Pancreas (tissue), 10 donors: ENCODE measurements around the gene ZNF326. TPM values are rescaled to one million over a fixed set of nuclear protein-coding genes. Genes with fewer than 3 reads are reported as not detected.
"Not testable (repeated sequence)": the region's sequence is repeated elsewhere in the genome, so short reads cannot be mapped to it uniquely, and the experiment has no call there.

Source experiments
- ATAC-seq, 4 donors: fragments of 200-7000 bp; cut with Tn5 transposase; one replicate each; pipeline versions ENCODE4 v1.8.0 to v1.9.1; 2020; ENCODE audit warnings: mild to moderate bottlenecking in 4 of 4, moderate library complexity in 4 of 4
- DNase-seq, 6 donors: peaks; one replicate each; pipeline ENCODE4 v3.0.0-alpha.2; 2020
- FAIRE-seq: peaks from 2 replicates; lab custom pipeline; 2012; peaks lifted over from hg19 to GRCh38; lab: Jason Lieb, UNC
- H3K27ac ChIP-seq, 4 donors: fragments of 200-600 bp; sonication (generic); 1 replicate in 3 of 4; 2 replicates in 1 of 4; pipeline versions ENCODE4 v1.5.0 to v1.8.0; 2020
- H3K27me3 ChIP-seq, 4 donors: fragments of 200-600 bp; one replicate each; pipeline ENCODE4 v1.8.0; 2021
- H3K36me3 ChIP-seq, 3 donors: fragments of 200-600 bp; sonication (generic) in 1 of 3; one replicate each; pipeline versions ENCODE4 v1.5.0 to v1.8.0; 2020 to 2021
- H3K4me1 ChIP-seq, 3 donors: fragments of 200-600 bp; one replicate each; pipeline ENCODE4 v1.8.0; 2021
- H3K4me3 ChIP-seq, 4 donors: fragments of 200-600 bp; sonication (generic) in 2 of 4; one replicate each; pipeline versions ENCODE4 v1.5.0 to v1.8.0; 2020 to 2021
- H3K9me3 ChIP-seq, 4 donors: fragments of 200-600 bp; one replicate each; pipeline ENCODE4 v1.8.0; 2021
- WGBS, 2 donors: extraction: QIAGEN DNeasy Blood & Tissue Kit; methylation state at CpG; one replicate each; pipeline ENCODE4 v1.1.7; 2013; 5-methylcytosine and 5-hydroxymethylcytosine counted together
- intact Hi-C, 3 donors: fragments of 100-400 bp; cut with DNase I; formaldehyde crosslinking; loops; one replicate each; pipeline versions ENCODE4 v1.11.1 to v1.14.2; 2022
- polyA plus RNA-seq, 2 donors: library from polyadenylated mRNA; stranded (reverse); fragments of 200-250 nt; gene quantifications; one replicate each; pipeline ENCODE4 v1.2.3, GENCODE V29; 2013
- total RNA-seq, 6 donors: library from RNA; stranded (reverse); fragmentation: NEBNext Ultra II Directional in 4 of 6; extraction: Animal tissue kit (Norgen Biotek cat#: 25700) in 4 of 6; gene quantifications; one replicate each; pipeline versions ENCODE4 v1.2.1 to v1.2.4, GENCODE V29; 2021 to 2023
- TF ChIP-seq, protein P1 (sequence below), 4 donors: fragments of 200-600 bp; sonication (generic) in 3 of 4; IDR thresholded peaks; one replicate each; pipeline versions ENCODE4 v1.5.0 to v1.8.0; 2021; ENCODE audit warnings: antibody characterized with exemption in 4 of 4
- donor health status: healthy with polysubstance abuse.
- donor health status: DM: no; HTN: no; CAD: no; lungs with moderate emphysema.
- donor health status: DM: no; HTN: no; CAD: no.
- donor health status: control.
- donor health status: control.
- donor health status: Bipolar disorder and iron deficiency.
- donor health status: DM: yes; HTN: yes; CAD: no.
- donor health status: DM: no; HTN: no; CAD: no.
- donor health status: DM: no; HTN: no; CAD: no.
- donor health status: DM: yes; HTN: yes; CAD: no.

Gene ZNF326
- total and polyA plus RNA-seq, 8 donors = 8.8 to 14.8 (median 10.6) TPM

GRCh38 chr1:89996450-89997110 is 1.7 kb downstream of the ZNF326 start:
- FAIRE-seq = no peak
- intact Hi-C loops = no loop called here
- no peak for ATAC-seq
- TF ChIP-seq, protein P1, sequence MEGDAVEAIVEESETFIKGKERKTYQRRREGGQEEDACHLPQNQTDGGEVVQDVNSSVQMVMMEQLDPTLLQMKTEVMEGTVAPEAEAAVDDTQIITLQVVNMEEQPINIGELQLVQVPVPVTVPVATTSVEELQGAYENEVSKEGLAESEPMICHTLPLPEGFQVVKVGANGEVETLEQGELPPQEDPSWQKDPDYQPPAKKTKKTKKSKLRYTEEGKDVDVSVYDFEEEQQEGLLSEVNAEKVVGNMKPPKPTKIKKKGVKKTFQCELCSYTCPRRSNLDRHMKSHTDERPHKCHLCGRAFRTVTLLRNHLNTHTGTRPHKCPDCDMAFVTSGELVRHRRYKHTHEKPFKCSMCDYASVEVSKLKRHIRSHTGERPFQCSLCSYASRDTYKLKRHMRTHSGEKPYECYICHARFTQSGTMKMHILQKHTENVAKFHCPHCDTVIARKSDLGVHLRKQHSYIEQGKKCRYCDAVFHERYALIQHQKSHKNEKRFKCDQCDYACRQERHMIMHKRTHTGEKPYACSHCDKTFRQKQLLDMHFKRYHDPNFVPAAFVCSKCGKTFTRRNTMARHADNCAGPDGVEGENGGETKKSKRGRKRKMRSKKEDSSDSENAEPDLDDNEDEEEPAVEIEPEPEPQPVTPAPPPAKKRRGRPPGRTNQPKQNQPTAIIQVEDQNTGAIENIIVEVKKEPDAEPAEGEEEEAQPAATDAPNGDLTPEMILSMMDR (IDR thresholded peaks at IDR 0.05) = no peak
- peaks cover 11 to 37% (median 31%) of the 10 kb centered on the region in 3 donors for H3K4me1 ChIP-seq
- H3K9me3 ChIP-seq = no peaks in the 10 kb centered on the region
- no peaks in the 10 kb centered on the region for H3K27me3 ChIP-seq
- peak overlapping the region in 2 of 4 donors; percentile 98 to 100 for H3K27ac ChIP-seq
- H3K4me3 ChIP-seq = peak overlapping the region in 3 of 4 donors; percentile 90 to 97 (median 92)
- no peak for DNase-seq
- no peaks in the 10 kb centered on the region for H3K36me3 ChIP-seq
- 16 to 19% methylated on average over 9 of the region's 9 CpGs for WGBS, 2 donors

GRCh38 chr1:89997152-89997551 is 2.2 kb downstream of the ZNF326 start:
- peak overlapping the region in 2 of 4 donors; percentile 90 to 92 for H3K4me3 ChIP-seq

DNA sequence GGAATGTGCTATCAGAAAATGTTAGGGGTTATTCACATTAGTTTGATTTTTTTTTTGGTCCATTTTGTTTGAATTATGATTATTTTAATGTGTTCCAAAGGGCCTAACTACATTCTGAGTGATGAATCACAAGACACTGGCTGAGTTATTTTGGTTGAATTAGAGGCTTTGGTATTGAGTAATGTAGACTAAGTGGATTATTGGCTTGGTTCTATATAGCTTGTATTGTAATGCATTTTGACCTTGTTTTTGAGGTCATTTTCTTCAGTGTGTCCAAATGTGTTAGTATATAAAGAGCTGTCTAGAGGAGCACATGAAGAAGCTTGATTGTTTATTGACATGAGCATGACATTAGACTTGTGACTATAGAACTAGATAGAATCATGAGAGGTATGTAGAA is 3.4 kb downstream of the ZNF326 start:
- Histone ChIP-seq H3K4me1 (peaks cover 11 to 48% (median 32%) of the 10 kb centered on the region in 3 donors), H3K9me3 (no peaks in the 10 kb centered on the region), H3K27me3 (no peaks in the 10 kb centered on the region), H3K27ac (no peak overlapping the region), H3K4me3 (no peak overlapping the region), H3K36me3 (no peaks in the 10 kb centered on the region)
- no peak for DNase-seq
- TF ChIP-seq, protein P1 (IDR thresholded peaks at IDR 0.05) = no peak
- intact Hi-C loops = no loop called here
- ATAC-seq = no peak
- FAIRE-seq = no peak

More at GRCh38 chr1:89997152-89997551, 2.2 kb downstream of the ZNF326 start:
- FAIRE-seq, DNase-seq, ATAC-seq, intact Hi-C loops, H3K9me3 ChIP-seq, H3K27me3 ChIP-seq, H3K36me3 ChIP-seq, H3K27ac ChIP-seq: not testable (repeated sequence)
- H3K4me1 ChIP-seq = peaks cover 11 to 40% (median 31%) of the 10 kb centered on the region in 3 donors
- 76 to 79% methylated on average over 4 of the region's 4 CpGs for WGBS, 2 donors

- Histone ChIP-seq H3K4me1 (peaks cover 11 to 54% (median 36%) of the 10 kb centered on the region in 3 donors), H3K4me3 (no peak overlapping the region), H3K36me3 (no peaks in the 10 kb centered on the region), H3K27ac (no peak overlapping the region), H3K27me3 (no peaks in the 10 kb centered on the region), H3K9me3 (no peaks in the 10 kb centered on the region)
- ATAC-seq (no peak), FAIRE-seq (no peak), DNase-seq (no peak)
- intact Hi-C loops = no loop called here
- TF ChIP-seq, protein P1 (IDR thresholded peaks at IDR 0.05) = no peak
Observed at GRCh38 chr1:89999208-89999607, 4.3 kb downstream of the ZNF326 start.

DNA sequence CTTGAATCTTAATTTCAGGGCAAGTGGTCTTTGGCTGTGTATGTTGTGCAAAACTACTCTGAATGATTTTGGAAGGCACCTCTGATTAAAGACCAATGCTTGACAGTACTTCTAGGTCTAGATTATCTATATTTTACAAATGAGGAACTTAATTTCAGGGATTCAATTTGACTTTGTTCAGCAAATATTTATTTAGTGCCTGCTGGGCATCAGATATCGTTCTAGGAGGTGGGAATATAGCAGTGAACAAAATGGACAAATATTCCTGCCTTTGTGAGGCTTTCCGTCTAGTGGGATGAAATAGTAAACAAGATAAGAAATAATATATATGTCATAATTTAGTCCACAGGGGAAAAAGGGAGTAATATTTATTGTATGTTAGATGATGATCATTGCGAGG is 4.7 kb downstream of the ZNF326 start:
- WGBS, 2 donors = 38 to 48% methylated on average over 3 of the region's 3 CpGs
- Histone ChIP-seq H3K27me3 (no peaks in the 10 kb centered on the region), H3K9me3 (no peaks in the 10 kb centered on the region), H3K36me3 (no peaks in the 10 kb centered on the region), H3K4me1 (peaks cover 11 to 54% (median 33%) of the 10 kb centered on the region in 3 donors), H3K27ac (no peak overlapping the region), H3K4me3 (no peak overlapping the region)
- intact Hi-C loops = no loop called here
- TF ChIP-seq, protein P1 (IDR thresholded peaks at IDR 0.05) = no peak
- DNase-seq = no peak
- no peak for FAIRE-seq
- no peak for ATAC-seq
